ENCODE results near the gene FHIT. TPM values are rescaled to one million over a fixed set of nuclear protein-coding genes. Genes with fewer than 3 reads are reported as not detected.

FHIT gene
- total RNA-seq, 2 experiments from 2014 or later = 7.6 to 7.9 TPM

DNA sequence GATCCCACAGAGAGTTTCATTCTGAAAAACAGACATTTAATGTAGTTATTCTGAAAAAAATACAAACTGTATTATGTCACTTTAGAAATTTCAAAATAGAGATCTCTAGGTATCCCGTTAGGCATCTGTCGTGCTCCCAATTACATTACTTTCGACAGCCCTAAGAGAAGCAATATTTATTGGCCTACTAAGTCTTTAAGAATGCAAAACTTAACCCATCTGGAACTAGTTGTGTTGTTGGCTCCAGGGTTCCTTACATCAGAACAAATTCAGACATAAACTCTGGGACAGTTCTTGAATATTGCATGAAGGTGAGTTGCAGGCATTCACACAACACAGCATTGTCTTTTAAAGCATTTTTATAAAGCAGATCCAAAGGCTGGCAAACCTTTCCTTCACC lies 498.4 kb downstream of the FHIT start:
- Mint-ChIP-seq H3K27me3 (no peaks in the 10 kb centered on the region), H3K4me3 (no peak overlapping the region), H3K27ac (no peak overlapping the region), H3K4me1 (ENCODE audit: low read depth) (no peaks in the 10 kb centered on the region), H3K36me3 (ENCODE audit: low read depth) (no peaks in the 10 kb centered on the region), H3K9me3 (peaks cover 15% of the 10 kb centered on the region)
- DNase-seq (no peak), ATAC-seq (no peak)
- ChIA-PET CTCF (no interaction called here), POLR2A (no interaction called here)
- TF ChIP-seq, protein P1, sequence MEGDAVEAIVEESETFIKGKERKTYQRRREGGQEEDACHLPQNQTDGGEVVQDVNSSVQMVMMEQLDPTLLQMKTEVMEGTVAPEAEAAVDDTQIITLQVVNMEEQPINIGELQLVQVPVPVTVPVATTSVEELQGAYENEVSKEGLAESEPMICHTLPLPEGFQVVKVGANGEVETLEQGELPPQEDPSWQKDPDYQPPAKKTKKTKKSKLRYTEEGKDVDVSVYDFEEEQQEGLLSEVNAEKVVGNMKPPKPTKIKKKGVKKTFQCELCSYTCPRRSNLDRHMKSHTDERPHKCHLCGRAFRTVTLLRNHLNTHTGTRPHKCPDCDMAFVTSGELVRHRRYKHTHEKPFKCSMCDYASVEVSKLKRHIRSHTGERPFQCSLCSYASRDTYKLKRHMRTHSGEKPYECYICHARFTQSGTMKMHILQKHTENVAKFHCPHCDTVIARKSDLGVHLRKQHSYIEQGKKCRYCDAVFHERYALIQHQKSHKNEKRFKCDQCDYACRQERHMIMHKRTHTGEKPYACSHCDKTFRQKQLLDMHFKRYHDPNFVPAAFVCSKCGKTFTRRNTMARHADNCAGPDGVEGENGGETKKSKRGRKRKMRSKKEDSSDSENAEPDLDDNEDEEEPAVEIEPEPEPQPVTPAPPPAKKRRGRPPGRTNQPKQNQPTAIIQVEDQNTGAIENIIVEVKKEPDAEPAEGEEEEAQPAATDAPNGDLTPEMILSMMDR (IDR thresholded peaks at IDR 0.05) = no peak
- intact Hi-C loops (cut with micrococcal nuclease) = no loop called here

DNA sequence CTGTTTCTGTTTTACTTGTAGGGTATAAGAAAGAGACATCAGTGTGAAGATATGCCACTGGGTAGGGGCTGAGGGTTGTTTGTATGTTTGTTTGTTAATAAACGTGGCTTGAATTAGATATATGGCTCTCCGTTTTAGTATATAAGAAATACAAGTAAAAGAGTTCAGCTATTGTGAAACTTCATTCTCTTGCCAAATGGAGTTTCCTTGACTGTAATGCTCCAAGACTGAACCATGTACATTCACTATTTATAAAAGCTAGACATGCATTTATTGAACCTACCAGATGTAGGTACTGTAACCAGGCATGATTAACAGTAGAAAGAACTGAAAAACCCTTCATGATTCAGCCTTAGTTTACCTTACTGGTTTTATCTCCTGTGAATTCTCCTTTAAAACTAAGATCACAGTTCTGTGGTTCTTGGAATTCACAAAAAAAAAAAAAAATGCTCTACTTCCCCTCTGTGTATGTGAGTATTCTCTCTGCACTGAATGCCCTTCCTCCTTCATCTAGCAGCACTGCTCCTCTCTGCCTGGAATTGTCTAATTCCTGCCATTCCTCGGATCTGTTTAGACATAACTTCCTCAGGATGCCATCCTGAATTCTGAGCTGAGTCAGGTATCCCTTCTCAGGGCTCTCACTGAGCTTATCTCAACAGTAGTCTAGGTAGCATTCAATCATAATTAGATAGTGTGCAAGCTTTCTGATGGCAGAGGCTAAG lies 504.4 kb downstream of the FHIT start:
- H3K27me3 Mint-ChIP-seq = no peaks in the 10 kb centered on the region
- TF ChIP-seq, protein P1 (IDR thresholded peaks at IDR 0.05) = no peak
- H3K27ac Mint-ChIP-seq = no peak overlapping the region
- POLR2A ChIA-PET = interaction anchor here (0.6 kb wide), 1 partner anchor 654 kb away, joined by 4 read pairs; no protein-coding TSS in a partner anchor
- CTCF ChIA-PET = no interaction called here
- H3K4me3 Mint-ChIP-seq = no peak overlapping the region
- no peaks in the 10 kb centered on the region for H3K4me1 Mint-ChIP-seq (ENCODE audit: low read depth)
- peaks cover 15% of the 10 kb centered on the region for H3K9me3 Mint-ChIP-seq
- intact Hi-C loops (cut with micrococcal nuclease) = no loop called here
- no peaks in the 10 kb centered on the region for H3K36me3 Mint-ChIP-seq (ENCODE audit: low read depth)
- DNase-seq (no peak), ATAC-seq (no peak)

DNA sequence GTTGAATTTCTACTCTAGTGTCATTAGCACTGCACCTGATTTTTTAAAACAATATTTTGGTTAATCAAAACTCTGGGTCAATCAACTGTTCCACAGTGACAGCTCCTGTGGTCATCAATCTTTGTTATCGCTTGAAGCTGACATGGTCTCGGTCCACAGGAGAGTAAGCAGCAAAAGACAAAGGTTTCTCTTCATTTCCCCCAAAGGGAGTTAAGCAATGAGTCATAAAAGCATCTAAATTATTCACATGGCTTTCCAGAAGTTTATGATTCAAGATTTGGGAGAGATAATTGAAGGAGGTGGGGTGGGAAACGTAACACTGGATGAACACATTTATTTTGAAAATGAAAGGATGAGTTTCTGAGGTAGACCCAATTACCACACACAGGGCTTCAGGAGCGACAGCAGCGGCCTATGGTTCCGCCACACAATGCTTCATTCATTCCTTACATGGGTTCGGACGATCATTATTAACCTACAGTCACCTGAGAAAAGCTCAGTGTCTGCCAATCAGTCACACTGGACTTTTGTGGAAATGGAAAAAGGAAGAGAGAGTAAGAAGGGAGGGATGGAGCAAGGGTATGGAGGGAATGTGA lies 505.1 kb downstream of the FHIT start:
- intact Hi-C loops (cut with micrococcal nuclease) = no loop called here
- ATAC-seq = no peak
- no peaks in the 10 kb centered on the region for H3K36me3 Mint-ChIP-seq (ENCODE audit: low read depth)
- H3K9me3 Mint-ChIP-seq = peaks cover 15% of the 10 kb centered on the region
- POLR2A ChIA-PET = no interaction called here
- H3K27me3 Mint-ChIP-seq = no peaks in the 10 kb centered on the region
- no peaks in the 10 kb centered on the region for H3K4me1 Mint-ChIP-seq (ENCODE audit: low read depth)
- no peak overlapping the region for H3K27ac Mint-ChIP-seq
- CTCF ChIA-PET = no interaction called here
- TF ChIP-seq, protein P1 (IDR thresholded peaks at IDR 0.05) = no peak
- no peak for DNase-seq
- no peak overlapping the region for H3K4me3 Mint-ChIP-seq

DNA sequence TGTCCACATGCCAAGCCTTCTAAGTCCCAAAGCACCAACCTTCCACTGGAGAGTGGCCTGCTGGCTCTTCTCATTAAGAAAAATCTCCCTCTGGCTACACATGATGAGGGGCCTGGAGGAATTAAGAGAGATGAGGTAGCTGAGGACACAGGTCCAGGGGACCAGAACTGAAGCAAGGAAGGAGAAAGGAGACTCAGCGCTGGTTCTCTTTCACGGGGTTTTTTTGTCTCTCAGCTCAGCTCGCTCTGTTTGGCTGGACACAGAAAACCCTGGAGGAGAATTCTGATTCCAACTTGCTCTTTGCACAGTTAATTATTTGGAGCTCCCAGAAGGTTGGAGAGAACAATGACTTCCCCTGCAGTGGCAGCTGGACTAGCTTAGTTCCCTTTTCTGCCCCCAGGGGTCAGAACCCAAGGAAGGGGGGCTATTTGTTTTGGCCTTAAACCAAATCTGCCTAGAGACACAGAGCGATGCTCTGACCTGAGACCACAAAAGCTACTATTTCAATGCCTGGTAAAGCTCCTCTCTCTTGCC lies 507.6 kb downstream of the FHIT start:
- intact Hi-C loops (cut with micrococcal nuclease) = no loop called here
- DNase-seq (no peak), ATAC-seq (no peak)
- no peaks in the 10 kb centered on the region for H3K9me3 Mint-ChIP-seq
- no peak overlapping the region for H3K4me3 Mint-ChIP-seq
- H3K27ac Mint-ChIP-seq = no peak overlapping the region
- no peaks in the 10 kb centered on the region for H3K4me1 Mint-ChIP-seq (ENCODE audit: low read depth)
- TF ChIP-seq, protein P1 (IDR thresholded peaks at IDR 0.05) = no peak
- ChIA-PET CTCF (no interaction called here), POLR2A (no interaction called here)
- no peaks in the 10 kb centered on the region for H3K36me3 Mint-ChIP-seq (ENCODE audit: low read depth)
- no peaks in the 10 kb centered on the region for H3K27me3 Mint-ChIP-seq

DNA sequence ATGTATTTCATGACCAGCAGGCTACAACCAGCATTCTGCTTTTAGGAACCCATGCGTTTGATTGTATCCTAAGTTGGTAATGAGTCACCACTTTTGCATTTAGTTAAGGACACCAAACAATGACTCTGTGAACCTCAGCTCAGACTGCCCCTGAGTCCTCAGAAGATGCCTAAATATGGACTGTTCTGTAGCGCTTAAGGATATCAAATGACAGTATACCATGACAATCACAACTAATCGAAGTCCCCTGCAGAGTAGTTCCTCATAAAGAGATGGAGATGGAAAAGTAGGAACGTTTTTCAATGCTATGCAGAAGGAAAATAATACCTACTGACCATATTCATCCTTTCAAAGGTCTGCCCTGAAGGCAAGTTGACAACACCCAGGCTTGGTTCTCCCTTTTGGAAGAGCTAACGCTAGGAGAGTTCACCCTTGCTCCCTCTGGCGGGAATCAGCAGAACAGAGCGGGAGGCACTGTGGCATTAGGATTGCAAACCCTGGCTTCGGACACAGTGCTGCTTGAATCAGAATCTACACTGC lies 508.6 kb downstream of the FHIT start:
- H3K27me3 Mint-ChIP-seq = no peaks in the 10 kb centered on the region
- TF ChIP-seq, protein P1 (IDR thresholded peaks at IDR 0.05) = no peak
- ATAC-seq (no peak), DNase-seq (no peak)
- intact Hi-C loops (cut with micrococcal nuclease) = no loop called here
- H3K9me3 Mint-ChIP-seq = no peaks in the 10 kb centered on the region
- no peak overlapping the region for H3K4me3 Mint-ChIP-seq
- POLR2A ChIA-PET = no interaction called here
- CTCF ChIA-PET = no interaction called here
- no peak overlapping the region for H3K27ac Mint-ChIP-seq
- H3K36me3 Mint-ChIP-seq (ENCODE audit: low read depth) = no peaks in the 10 kb centered on the region
- H3K4me1 Mint-ChIP-seq (ENCODE audit: low read depth) = no peaks in the 10 kb centered on the region

Data from activated CD8-positive, alpha-beta T cell treated with anti-CD3 and anti-CD28 coated beads for 36 hours (primary cell).